SK-N-SH treated with all-trans-retinoic acid at 6 μM for 48 hours (cell line): Measurements from ENCODE around the gene RAB42.
"Not testable (repeated sequence)": the region's sequence is repeated elsewhere in the genome, so short reads cannot be mapped to it uniquely, and the experiment has no call there.

Experiments
- ATAC-seq: fragments of 200-7000 bp; cut with Tn5 transposase; 3 replicates; pipeline ENCODE4 v1.9.1; 2020; ENCODE audit warnings: mild to moderate bottlenecking, moderate library complexity
- ARNTL ChIP-seq: fragments of 450-650 bp; formaldehyde crosslinking; IDR thresholded peaks from 2 replicates; pipeline ENCODE4 v1.5.0; 2020; ENCODE audit warnings: low read depth, mild to moderate bottlenecking, moderate library complexity, borderline replicate concordance
- CSDC2 ChIP-seq: fragments of 250-450 bp; sonication (Bioruptor Pico); IDR thresholded peaks from 2 replicates; pipeline ENCODE4 v1.5.0; 2020; ENCODE audit warnings: mild to moderate bottlenecking, moderate library complexity
- CSRNP3 ChIP-seq: fragments of 250-450 bp; sonication (Bioruptor Pico); IDR thresholded peaks from 2 replicates; pipeline ENCODE4 v1.5.1; 2021; ENCODE audit warnings: mild to moderate bottlenecking, moderate library complexity
- GLIS3 ChIP-seq: fragments of 250-450 bp; sonication (Bioruptor Pico); IDR thresholded peaks from 2 replicates; pipeline ENCODE4 v1.5.0; 2020; ENCODE audit warnings: mild to moderate bottlenecking, moderate library complexity
- ISL1 ChIP-seq: fragments of 250-450 bp; sonication (Bioruptor Pico); IDR thresholded peaks from 2 replicates; pipeline ENCODE4 v2.1.2; 2022; ENCODE audit warnings: mild to moderate bottlenecking, moderate library complexity
- PATZ1 ChIP-seq: fragments of 250-450 bp; sonication (Bioruptor Pico); IDR thresholded peaks from 2 replicates; pipeline ENCODE4 v1.8.0; 2020; ENCODE audit warnings: mild to moderate bottlenecking, moderate library complexity, borderline replicate concordance
- PPARA ChIP-seq: fragments of 250-450 bp; sonication (Bioruptor Pico); IDR thresholded peaks from 2 replicates; pipeline ENCODE4 v1.5.0; 2020; ENCODE audit warnings: mild to moderate bottlenecking, borderline replicate concordance
- TCF4 ChIP-seq: fragments of 250-450 bp; sonication (Bioruptor Pico); IDR thresholded peaks from 2 replicates; pipeline ENCODE4 v1.8.0; 2021; ENCODE audit warnings: mild to moderate bottlenecking, moderate library complexity, borderline replicate concordance
- TOX ChIP-seq: fragments of 250-450 bp; sonication (Bioruptor Pico); IDR thresholded peaks from 2 replicates; pipeline ENCODE4 v1.8.0; 2021; ENCODE audit warnings: mild to moderate bottlenecking, moderate library complexity, borderline replicate concordance
- TSHZ2 ChIP-seq: fragments of 250-450 bp; sonication (Bioruptor Pico); IDR thresholded peaks from 2 replicates; pipeline ENCODE4 v1.5.0; 2020; ENCODE audit warnings: mild to moderate bottlenecking, moderate library complexity
- ZFP3 ChIP-seq: fragments of 250-450 bp; sonication (Bioruptor Pico); IDR thresholded peaks from 2 replicates; pipeline ENCODE4 v1.5.0; 2020; ENCODE audit warnings: mild to moderate bottlenecking, moderate library complexity
- ZFP30 ChIP-seq: fragments of 450-650 bp; formaldehyde crosslinking; IDR thresholded peaks from 2 replicates; pipeline ENCODE4 v1.5.0; 2022; ENCODE audit warnings: mild to moderate bottlenecking, moderate library complexity
- ZNF565 ChIP-seq: fragments of 450-650 bp; formaldehyde crosslinking; conservative IDR thresholded peaks from 2 replicates; pipeline ENCODE4 v1.5.0; 2020; ENCODE audit warnings: low read depth, mild to moderate bottlenecking, moderate library complexity
- ZNF70 ChIP-seq: fragments of 450-650 bp; formaldehyde crosslinking; IDR thresholded peaks from 2 replicates; pipeline ENCODE4 v1.5.0; 2020; ENCODE audit warnings: mild to moderate bottlenecking, moderate library complexity
- ZNF8 ChIP-seq: fragments of 450-650 bp; formaldehyde crosslinking; IDR thresholded peaks from 2 replicates; pipeline ENCODE4 v1.5.0; 2020; ENCODE audit warnings: mild to moderate bottlenecking, moderate library complexity
- TF ChIP-seq, protein P1 (sequence below): fragments of 250-450 bp; sonication (Bioruptor Pico); IDR thresholded peaks from 2 replicates; pipeline ENCODE4 v1.8.0; 2021; ENCODE audit warnings: low read depth, mild to moderate bottlenecking, moderate library complexity, borderline replicate concordance
- TF ChIP-seq, protein P2 (sequence below): fragments of 250-450 bp; sonication (Bioruptor Pico); IDR thresholded peaks from 2 replicates; pipeline ENCODE4 v1.5.1; 2020; ENCODE audit warnings: low read depth, mild to moderate bottlenecking, moderate library complexity

Gene RAB42

DNA sequence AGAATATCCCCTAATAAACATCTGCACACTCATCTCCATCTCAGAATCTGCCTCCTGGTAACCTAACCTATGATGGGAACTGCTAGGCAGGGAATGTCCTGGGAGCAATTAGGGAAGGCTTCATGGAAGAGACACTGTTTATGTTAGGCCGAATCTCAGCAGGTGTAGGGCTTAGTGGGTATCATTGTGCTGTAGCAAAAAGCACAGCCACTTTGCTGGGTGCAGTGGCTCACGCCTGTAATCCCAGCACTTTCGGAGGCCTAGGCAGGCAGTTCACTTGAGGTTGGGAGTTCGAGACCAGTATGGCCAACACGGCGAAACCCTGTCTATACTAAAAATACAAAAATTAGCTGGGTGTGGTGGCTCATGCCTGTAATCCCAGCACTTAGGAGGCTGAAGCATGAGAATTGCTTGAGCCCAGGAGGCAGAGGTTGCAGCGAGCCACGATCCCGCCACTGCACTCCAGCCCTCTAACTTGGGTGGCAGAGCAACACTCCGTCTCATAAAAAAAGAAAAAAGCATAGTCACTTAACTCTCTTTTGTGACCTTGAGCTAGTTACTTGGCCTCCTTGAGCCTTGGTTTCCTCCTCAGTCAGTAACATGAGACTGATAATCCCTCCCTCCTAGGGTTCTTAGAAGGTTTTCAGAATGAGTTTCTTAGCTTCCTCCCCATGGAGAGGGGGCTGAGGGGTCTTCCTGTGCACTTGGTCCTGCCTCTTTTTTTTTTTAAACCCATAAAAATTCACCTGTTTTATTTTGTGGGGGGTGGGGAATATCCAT lies 3.5 kb downstream of the RAB42 start:
- ATAC-seq, result no peak
- no peak for TF ChIP-seq PPARA (CRISPR knock-in tag)
- no peak for TF ChIP-seq ZFP30 (CRISPR knock-in tag)
- no peak for TF ChIP-seq ZNF70 (CRISPR knock-in tag)
- no peak for TF ChIP-seq GLIS3
- TF ChIP-seq TOX (CRISPR knock-in tag), result no peak
- TF ChIP-seq TSHZ2 (CRISPR knock-in tag), result no peak

GRCh38 chr1:28596276-28596675 lies 4.2 kb downstream of the RAB42 start:
- not testable (repeated sequence) for ATAC-seq

DNA sequence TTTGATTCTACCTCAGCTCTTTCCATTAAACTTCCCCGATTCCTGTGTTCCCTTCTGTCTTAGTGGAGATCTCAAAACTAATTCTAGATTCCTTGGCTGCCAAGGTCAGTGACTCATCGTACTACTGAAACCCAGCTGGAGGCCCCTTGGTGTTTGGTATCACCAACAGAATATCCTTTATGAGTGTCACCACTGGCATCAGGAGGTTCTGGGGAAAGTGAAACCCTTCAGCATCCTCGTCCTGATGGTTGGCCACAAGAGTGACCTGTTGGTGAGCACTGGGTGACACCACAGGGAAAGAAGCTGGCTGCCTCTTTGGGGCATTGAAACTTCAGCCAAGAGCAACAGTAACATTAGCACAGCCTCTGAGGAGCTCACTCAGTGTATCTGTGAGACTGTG lies 9.6 kb downstream of the RAB42 start:
- peak; percentile 90 for ATAC-seq
- TF ChIP-seq ISL1 (CRISPR knock-in tag) (peak; percentile 23; the same call in 1 of the 2 replicates), ZNF70 (CRISPR knock-in tag) (no peak), PPARA (CRISPR knock-in tag) (no peak), CSDC2 (no peak)

DNA sequence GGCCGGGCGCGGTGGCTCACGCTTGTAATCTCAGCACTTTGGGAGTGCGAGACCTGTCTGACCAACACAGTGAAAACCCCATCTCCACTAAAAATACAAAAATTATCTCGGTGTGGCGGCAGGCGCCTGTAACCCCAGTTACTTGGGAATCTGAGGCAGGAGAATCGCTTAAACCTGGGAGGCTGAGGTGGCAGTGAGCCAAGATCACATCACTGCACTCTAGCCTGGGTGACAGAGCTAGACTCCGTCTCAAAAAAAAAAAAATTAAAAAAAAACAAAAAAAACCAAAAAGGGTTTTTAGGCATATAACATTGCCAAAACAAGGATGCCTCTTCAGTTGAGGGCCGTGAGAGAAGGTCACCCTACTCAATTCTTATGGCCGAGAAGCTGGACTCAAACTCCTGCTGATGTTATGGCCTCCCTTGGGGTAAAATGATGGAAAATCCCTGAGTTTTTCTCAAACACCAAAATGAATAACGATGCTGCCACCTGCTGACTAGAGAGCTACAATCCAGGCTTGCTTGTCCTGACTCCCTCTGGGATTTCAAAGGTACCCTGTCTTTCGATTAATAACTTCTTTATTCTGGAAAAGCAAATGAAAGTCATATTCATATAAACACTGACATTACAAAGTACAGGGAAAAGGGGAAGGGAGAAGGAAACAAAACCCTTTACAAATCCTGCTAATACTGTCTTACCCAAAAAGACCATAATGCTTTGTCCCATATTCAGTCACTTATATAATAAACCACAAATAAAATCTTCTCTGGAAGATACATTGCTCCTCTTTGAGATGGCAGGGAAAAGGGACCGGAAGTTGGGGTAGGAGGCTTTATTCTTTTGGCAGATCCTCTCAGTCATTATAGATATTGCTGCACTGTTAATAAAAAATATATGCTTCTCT lies 10.7 kb downstream of the RAB42 start:
- ATAC-seq, result peak; percentile 83
- no peak for TF ChIP-seq ARNTL (CRISPR knock-in tag)
- no peak for TF ChIP-seq GLIS3
- TF ChIP-seq ZNF70 (CRISPR knock-in tag), result no peak
- no peak for TF ChIP-seq ZNF565 (CRISPR knock-in tag)
- no peak for TF ChIP-seq ZFP3 (CRISPR knock-in tag)
- no peak for TF ChIP-seq PATZ1 (CRISPR knock-in tag)
- TF ChIP-seq, protein P1, sequence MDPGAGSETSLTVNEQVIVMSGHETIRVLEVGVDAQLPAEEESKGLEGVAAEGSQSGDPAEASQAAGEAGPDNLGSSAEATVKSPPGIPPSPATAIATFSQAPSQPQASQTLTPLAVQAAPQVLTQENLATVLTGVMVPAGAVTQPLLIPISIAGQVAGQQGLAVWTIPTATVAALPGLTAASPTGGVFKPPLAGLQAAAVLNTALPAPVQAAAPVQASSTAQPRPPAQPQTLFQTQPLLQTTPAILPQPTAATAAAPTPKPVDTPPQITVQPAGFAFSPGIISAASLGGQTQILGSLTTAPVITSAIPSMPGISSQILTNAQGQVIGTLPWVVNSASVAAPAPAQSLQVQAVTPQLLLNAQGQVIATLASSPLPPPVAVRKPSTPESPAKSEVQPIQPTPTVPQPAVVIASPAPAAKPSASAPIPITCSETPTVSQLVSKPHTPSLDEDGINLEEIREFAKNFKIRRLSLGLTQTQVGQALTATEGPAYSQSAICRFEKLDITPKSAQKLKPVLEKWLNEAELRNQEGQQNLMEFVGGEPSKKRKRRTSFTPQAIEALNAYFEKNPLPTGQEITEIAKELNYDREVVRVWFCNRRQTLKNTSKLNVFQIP, result no peak
- TF ChIP-seq ZFP30 (CRISPR knock-in tag), result no peak
- no peak for TF ChIP-seq TCF4
- no peak for TF ChIP-seq CSRNP3 (CRISPR knock-in tag)
- no peak for TF ChIP-seq ZNF8 (CRISPR knock-in tag)
- TF ChIP-seq, protein P2, sequence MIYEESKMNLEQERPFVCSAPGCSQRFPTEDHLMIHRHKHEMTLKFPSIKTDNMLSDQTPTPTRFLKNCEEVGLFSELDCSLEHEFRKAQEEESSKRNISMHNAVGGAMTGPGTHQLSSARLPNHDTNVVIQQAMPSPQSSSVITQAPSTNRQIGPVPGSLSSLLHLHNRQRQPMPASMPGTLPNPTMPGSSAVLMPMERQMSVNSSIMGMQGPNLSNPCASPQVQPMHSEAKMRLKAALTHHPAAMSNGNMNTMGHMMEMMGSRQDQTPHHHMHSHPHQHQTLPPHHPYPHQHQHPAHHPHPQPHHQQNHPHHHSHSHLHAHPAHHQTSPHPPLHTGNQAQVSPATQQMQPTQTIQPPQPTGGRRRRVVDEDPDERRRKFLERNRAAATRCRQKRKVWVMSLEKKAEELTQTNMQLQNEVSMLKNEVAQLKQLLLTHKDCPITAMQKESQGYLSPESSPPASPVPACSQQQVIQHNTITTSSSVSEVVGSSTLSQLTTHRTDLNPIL, result no peak
- no peak for TF ChIP-seq ISL1 (CRISPR knock-in tag)
- no peak for TF ChIP-seq CSDC2
- no peak for TF ChIP-seq TSHZ2 (CRISPR knock-in tag)
- TF ChIP-seq TOX (CRISPR knock-in tag), result no peak
- TF ChIP-seq PPARA (CRISPR knock-in tag), result no peak
- TF ChIP-seq, all 23 proteins: peak for 0
